Activated T-cell treated with anti-CD3 and anti-CD28 coated beads for 48 hours (primary cell): Measurements from ENCODE around the gene WFIKKN2.
A peak's percentile ranks its signal among the peaks of the same experiment; 100 is the strongest.

Source experiments
- DNase-seq: peaks from one replicate; pipeline ENCODE4 v3.0.0-alpha.2; 2020; ENCODE audit warnings: low read depth

Gene WFIKKN2

DNA sequence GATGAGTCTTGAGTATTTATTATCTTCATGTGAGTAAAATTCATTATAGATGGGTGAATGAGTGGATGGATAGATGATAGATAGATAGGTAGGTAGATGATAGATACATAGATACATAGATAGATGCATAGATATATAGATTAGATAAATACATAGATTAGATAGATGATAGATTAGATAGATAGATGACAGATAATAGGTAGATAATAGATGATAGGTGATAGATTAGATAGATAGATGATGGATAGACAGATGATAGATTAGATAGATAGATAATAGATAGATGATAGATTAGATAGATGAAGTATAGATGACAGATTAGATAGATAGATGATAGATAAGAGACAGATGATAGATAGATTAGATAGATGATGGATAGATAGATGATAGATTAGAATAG is 21.8 kb upstream of the WFIKKN2 start:
- no peak for DNase-seq

DNA sequence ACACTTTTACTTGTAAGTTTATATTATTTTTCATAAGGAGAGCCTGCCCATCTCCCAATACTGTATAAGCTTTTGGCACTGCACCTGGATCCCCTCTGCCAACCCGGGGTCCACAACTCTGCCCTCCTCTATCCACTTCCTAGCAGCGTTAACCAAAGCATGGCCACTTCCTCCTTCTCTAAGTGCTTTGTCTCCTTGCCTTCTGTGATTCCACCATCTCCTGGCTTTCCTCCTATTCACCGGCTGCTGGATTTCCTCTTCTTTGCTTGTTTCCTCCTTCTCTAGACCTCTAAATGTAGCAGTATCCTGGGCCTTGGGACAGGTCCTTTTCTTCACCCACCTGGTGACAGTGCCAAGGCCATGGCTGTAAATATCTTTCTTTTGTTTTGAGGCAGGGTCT is 20.0 kb upstream of the WFIKKN2 start:
- DNase-seq: no peak

DNA sequence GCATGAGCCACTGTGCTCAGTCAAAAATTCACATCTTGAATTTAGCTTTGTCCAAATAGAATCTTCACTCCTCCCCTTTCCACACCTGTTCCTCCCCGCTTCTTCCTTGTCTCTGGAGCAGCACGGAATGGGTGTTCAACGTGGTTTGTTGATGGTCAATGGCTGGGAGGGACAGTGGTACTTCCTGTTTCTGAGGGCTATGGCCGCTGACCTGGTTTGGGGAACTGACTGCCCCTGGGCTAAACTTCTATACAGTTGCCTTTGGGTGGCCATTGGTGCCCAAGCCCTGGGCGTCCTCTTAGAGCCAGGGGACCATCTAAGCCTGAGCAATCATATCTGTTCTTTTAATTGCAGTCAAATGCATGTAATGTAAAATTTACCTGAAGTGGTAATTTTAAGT is 19.1 kb upstream of the WFIKKN2 start:
- DNase-seq: no peak

DNA sequence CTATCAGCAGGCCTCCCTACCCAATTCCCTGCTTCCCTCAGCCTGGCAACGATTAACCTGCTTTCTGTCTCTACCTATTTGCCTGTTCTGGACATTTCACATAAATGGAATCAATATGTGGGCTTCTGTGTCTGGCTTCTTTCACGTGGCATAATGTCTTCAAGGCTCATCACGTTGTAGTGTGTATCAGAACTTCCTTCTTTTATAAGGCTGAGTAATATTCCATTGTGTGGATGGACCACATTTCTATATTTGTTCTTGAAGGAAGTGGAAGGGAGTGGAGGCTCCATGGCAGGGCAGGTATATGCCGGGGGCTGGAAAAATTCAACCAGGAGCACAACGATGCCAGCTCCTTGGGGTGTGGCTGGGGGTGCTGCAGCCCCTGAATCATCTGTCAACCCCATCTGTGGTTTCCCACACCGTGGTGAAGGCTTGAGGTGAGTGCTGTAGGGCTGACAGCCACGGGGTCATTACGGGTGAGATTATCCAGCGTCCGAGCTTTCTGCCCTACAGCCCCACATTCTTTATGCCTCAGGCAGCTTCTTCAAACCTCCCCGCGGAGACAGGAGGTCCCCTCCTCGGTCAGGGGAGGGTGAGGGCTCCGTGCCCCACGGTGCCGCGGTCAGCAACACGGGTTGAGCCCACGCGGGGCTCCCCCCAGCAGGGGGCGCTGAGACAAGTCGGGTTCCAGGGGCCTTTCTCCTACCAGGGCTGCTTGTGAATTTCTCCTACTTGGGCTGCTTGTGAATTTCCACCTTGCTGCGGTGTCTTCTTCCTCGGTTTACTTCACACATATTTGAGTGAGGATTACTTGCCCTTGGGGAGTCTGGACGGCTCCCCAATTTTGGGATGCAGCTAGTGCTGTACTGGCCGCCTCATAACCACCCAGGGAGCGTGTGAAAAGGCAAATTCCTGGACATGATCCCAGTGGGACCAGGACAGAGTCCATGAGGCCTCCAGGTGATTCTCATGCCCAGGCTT is 18.3 kb upstream of the WFIKKN2 start:
- peak; percentile 40 for DNase-seq

DNA sequence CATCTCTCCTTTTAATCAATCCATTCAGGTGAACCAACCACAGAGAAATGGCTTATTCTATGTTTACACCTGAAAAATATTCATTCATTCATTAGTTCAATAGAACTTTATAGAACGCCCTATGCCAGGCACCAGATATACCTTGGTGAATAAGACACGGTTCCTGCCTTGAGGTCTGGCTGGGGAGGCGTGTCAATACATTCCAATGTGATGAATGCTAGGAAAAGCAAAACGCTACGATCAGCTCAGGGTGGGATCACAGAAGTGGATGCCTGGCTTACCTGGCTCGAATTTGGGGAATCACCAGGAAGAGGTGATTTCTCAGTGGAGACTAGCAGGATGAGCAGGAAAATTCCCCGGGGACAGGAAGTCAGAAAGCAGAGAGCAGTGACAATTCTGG is 17.5 kb upstream of the WFIKKN2 start:
- no peak for DNase-seq

DNA sequence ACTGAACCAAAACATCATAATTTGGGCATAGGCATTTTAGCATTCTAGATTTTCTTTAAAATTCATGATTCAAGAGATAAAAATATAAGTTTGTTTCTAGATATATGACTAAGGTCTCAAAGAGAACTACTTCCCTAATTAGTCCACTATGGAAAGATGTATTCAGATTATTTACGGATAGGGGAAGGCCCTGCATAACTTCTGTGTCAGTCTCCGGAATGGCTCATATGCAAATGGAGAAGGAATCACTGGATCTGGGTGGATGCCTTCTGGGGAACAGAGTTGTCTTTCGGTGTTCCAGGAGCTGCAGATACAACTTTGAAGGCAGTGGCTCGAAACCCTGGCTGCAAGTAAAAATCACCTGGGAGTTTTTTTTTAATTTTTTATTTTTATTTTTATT is 17.1 kb upstream of the WFIKKN2 start:
- no peak for DNase-seq

DNA sequence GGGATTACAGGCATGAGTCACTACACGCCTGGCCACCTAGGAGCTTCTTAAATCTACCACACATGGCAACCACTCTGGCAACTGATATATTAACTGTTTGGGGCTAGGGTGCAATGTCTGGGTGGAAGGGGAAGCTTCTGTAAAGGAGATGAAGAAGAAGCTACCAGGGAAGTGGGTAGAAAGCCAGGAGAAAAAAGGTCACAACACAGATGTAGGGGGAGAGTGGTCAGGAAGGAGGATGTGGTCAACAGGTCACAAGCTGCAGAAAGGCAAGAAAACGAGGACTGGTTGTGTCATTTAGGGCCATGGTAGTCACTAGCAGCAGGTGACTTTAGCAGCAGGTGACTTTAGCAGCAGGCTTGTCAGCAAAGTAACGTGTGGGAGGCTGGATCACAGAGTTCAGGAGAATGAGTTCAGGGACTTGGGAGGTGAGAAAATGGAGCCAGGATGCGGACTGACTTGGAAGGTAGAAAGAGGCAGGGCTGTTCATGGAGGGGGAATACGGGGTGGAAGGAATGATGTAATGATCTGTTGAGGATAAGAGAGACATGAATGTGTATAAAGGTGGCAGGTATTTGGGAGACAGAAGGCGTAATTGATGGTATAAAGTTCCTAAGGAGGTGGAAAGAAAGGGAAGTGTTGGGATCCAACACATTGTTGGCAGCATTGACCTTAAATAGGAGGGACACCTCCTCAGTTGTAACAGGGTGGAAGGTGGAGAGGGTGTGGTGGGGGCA is 16.3 kb upstream of the WFIKKN2 start:
- no peak for DNase-seq

DNA sequence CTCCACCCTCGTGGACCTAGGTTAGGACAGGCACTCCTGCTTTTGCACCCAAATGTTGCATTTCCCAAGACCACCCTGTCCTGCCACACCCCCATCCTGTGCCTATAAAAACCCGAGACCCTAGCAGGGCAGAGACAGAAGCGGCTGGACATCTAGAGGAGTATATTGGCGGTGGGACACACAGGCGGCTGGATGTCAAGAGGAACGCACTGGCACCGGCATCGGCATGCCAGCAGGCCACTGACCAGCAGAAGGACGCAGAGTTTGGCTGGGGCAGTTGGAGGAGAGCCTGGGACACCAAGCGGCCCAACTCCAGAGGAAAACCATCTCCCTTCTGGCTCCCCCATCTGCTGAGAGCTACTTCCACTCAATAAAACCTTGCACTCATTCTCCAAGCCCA is 14.7 kb upstream of the WFIKKN2 start:
- DNase-seq: no peak

DNA sequence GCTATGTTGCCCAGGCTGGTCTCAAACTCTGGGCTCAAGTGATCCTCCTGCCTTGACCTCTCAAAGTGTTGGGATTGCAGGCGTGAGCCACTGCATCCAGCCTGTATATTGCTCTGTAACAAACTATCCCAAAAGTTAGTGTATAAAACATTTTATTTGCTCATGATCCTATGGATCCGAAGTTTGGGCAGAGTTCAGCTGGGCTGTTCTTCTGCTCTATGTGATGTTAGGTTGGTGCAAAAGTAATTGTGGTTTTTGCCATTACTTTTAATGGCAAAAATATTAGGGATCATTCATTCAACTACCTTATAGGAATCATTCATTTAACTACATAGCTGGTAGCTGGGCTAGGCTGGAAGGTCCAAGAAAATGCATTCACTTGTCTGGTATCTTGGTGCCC is 12.8 kb upstream of the WFIKKN2 start:
- no peak for DNase-seq

DNA sequence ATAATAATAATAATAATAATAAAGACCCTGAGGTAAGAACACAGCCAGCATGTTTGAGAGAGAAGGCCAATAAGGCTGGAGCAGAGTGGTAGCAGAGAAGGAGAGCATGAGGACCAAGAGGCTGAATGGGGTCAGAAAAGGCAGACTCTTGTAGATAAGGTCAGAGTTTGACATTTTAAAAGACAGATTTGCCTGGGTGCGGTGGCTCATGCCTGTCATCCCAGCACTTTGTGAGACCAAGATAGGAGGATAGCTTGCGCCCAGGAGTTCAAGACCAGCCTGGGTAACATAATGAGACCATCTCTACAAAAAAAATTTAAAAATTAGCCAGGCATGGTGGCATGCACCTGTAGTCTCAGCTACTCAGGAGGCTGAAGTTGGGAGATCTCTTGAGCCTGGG is 11.0 kb upstream of the WFIKKN2 start:
- DNase-seq: no peak

DNA sequence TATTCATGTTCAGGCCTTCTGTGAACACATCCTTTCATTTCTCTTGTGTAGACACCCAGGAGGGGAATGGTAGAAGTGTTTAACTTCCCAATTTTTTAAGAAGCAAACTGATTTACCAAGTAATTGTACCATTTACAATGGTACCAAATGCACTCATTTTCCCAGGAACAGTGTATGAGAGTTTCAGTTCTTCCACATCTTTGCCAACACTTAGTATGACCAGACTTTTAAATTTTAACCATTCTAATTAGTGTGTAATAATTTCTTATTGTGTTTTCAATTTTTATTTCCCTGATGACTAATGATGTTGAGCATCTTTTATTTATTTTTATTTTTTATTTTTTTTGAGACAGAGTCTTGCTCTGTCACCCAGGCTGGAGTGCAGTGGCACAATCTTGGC is 10.2 kb upstream of the WFIKKN2 start:
- DNase-seq: no peak

DNA sequence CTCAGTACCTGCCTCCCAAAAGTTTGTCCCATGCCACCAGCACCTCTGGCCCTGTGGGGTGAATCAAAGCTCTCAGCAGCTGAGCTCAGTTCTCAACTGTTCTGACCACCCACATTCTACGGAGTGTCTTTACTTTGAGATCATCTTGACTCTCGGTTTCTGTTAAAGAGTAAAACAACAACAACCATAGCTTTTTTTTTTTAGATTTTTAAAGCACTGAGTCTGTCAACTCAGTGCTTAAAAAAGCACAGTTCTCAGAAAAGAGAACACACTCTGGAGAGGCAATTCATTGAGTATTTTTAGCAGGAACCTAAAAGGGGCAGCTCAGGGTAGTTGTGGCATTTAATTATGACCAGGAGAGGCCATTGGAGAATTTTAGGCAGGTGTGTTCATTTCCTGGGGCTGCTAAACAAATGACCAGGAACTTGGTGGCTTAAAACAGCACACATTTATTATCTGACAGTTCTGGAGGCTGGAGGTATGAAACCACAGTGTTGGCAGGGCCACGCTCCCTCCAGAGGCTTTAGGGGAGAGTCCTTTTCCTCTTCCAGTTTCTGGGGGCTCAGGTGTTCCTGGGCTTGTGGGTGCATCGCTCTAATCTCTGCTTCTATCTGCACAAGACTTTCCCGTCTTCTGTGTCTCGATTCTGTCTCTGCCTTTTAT is 6.7 kb upstream of the WFIKKN2 start:
- DNase-seq: no peak

DNA sequence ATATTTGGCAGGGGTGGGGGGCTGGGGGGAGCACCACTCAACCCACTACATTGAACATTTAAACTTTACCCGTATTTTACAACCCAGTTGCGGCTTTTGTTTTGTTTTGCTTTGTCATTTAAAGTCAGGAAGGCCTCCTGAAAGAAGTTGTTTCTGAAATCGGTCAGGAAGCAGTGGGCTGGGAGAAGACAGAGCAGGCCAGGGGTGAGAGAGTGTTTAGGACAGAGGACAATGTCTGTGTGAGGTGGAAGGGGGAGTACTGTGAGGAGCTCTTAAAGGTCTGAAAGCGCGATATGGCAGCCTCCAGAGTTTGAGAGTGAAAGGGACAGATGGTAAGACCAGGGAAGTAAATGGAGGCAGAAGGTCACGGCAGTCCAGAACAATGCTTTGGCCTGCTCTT is 6.1 kb upstream of the WFIKKN2 start:
- no peak for DNase-seq

DNA sequence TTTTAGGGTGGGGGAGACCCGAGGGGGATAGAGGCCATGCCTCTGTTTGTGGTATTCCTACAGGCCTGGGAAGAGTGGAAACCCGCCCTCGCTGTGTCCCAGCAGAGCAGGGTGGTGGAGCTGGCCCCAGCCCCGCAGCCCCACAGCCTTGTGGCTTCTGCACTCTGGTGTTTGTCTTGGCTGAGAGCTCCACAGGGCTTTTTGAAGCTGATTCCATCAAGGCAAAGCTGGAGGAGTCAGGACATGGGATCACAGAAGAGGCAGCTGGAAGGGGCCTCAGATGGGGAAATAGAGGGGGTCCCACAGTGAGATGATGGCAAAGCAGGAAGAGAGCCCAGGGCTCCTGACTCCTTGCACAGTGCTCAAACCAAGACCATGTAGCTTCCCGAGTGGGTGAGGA is 5.0 kb upstream of the WFIKKN2 start:
- DNase-seq: no peak

DNA sequence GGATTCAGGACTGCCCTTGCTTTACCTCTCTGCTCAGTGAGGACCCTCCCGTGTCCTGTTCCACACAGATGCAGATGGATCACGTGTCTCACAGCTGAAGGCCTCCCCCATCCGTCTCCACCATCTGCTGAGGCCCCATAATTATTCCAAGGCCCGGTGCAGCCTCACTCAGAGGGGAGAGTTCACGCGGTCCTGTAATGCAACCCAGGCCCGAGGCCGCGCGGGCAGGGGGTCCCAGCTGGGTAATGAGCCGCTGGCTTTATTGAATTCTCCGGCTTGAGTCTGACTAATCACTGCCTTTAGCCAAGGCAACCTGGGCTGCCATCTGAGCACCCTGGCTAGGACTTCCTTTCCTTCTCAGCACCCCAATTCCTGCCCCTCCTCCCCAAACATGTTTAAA is 4.4 kb upstream of the WFIKKN2 start:
- no peak for DNase-seq

DNA sequence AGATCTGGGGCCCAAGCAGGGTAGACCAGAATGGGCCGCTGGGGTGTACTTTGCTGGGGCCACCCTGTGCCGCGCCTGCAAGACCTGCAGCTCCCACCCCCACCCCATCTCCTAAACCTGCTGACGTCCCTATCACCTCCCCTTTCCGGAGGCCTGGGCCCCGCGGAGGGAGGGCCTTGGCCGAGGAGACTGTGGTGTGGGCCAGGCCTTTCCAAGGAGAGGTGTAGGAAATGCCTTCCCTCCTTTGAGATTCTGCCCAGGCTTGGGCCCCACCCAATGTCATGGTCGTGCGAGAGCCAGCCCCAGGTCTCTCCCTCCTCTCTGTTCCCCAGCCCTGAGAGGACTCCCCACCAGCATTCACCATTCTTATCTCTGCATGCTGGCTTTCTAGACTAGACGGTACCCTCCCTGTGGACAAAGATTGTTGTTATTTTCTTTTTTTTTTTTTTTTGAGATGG is 3.9 kb upstream of the WFIKKN2 start:
- no peak for DNase-seq

DNA sequence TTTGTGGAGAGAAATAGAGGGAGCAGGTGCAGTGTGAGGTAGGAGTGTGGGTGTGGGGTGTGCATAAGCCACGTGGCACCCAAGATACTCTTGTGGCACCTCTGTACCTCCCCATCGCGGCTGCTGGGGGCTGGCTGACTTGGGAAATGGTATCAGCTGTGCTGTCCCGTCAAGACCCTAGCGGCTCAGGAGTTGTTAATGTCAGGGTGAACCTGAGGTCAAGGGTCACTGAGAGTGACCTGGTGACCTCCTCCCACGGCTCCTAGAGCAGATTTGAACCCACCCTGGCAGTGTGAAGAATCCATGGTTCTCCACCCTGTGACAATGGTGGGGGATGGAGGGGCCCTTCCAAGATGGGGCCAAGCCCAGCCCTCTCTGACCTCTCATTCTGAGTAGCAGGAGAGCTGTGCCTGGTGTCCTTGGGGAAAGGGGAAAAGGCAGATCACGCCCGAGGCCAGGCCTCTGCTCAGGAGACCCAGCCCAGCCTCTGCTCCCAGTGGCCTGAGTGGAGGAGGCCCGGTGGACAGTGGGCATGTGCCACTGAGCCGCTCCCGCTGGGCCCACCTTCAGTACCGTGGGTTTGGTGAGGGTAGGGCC is 3.0 kb upstream of the WFIKKN2 start:
- no peak for DNase-seq

DNA sequence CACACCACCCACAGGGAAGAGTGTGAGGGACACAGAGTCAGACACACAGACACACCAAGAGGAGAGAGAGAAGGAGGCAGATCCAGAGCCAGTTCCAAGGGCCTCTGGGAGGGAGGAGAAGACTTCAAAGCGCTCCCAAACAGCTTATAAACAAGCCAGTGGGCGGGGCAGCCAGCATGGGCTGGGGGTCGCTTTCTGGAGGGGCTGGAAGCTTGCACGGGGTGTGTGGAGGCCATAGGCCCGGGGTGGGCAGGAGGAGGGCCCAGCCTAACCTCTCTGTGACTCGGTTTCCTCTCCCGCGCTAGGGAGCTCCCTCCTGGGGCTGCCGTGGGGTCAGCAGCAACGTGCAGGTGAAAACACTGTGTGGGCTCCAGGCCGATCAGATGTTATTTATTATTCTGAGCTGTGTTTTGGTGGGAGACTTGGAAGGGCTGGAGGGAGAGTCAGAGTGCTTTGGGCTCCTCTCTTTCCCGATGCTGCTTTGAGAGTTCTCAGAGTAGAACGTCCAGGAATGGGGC is 2.5 kb upstream of the WFIKKN2 start:
- DNase-seq: no peak

DNA sequence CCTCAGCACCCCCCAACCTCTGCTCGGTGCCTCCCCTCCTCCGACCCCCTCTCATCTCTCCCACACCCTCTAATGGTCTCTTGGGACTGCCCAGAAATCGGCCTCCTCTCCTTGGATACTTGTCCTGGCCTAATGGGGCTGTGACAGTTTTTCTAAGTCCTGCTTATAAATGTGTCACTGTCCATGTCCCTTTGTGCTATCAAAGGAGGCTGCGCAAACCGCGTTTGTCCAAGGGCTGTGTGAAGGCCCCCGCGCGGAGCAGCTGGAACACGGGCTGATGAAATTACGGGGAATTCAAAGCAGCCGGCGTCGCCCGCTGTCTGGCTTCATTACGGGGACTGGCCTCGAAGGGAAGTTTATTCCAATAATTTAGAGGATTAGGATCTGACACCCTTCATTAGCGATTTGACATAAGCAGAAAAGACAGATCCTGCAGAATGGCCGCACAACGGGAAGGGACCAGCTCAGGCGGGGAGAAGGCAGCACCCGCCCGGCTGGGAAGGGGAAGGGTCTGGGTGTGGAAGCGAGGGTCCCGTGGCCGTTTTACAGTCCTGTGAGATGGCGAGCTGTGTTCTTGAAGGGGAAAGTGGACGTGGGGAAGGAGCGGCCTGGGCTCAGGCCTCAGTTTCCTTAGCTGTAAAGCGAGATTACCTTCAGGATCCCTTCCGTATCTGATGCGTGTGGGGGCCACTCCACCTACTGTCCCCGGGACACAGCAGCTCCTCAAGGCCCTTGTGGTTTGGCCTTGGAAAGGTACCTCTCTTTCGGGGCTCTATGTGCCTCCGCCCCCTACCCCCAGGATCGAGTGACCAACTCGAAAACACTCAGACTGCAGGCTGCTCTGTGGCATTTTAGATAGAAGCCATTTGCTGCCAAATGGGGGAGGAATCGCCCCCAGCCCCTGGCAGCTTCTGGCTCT is 1.6 kb upstream of the WFIKKN2 start:
- no peak for DNase-seq

DNA sequence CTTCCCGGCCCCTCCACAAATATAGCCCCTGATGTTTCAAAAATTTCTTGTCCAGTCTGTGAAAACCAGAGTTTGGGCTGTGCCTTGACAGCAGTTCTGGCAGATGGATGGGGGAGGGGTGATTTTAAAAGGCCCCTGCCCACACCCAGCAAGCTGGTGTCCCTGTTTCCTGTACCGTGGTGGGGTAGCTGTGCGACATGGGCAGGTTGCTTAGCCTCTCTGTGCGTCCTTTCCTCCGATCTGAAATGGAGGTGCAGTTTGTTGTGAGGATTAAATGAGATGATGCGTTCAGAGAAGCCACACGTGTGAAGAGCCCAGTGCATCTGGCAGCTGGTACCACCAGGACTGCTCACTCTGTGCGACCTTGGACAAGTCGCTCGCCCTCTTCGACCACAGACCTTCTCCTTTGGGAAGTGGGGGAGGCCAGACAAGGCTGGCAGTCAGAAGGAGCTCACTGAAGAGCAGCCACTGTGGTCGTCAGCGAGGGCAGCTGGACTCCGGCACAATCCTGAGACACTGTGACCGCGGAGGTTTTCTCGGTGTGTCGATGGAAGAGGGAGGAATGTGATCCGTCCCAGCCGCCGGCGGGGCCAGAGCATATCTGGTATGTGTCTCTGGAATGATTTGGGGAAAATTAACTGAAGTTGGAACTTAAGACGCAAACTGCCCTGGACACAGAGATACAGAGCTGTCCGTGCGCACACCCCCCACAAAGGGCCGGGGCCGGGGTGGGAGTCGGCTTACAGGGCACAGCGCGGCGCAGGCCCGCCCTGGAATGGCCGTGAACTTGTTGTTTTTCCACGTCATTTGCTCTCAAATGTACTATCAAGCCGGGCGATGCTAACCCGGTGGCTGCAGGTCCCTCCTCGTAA is 721 bp upstream of the WFIKKN2 start:
- DNase-seq: no peak
